HG03469 (cell line): ENCODE data around the gene ACAP3.

Experiments
- ATAC-seq: cut with Tn5 transposase; IDR thresholded peaks from one replicate; pipeline ENCODE4 v1.9.1; 2021; ENCODE audit warnings: mild to moderate bottlenecking, moderate library complexity, moderate number of reproducible peaks; ENCODE audit not compliant: unreplicated experiment

Gene ACAP3

DNA sequence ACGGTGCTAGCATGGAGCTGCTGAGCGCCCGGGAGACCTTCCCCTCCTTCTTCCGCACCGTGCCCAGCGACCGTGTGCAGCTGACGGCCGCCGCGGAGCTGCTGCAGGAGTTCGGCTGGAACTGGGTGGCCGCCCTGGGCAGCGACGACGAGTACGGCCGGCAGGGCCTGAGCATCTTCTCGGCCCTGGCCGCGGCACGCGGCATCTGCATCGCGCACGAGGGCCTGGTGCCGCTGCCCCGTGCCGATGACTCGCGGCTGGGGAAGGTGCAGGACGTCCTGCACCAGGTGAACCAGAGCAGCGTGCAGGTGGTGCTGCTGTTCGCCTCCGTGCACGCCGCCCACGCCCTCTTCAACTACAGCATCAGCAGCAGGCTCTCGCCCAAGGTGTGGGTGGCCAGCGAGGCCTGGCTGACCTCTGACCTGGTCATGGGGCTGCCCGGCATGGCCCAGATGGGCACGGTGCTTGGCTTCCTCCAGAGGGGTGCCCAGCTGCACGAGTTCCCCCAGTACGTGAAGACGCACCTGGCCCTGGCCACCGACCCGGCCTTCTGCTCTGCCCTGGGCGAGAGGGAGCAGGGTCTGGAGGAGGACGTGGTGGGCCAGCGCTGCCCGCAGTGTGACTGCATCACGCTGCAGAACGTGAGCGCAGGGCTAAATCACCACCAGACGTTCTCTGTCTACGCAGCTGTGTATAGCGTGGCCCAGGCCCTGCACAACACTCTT, 24.5 kb upstream of the ACAP3 start:
- no peak for ATAC-seq

DNA sequence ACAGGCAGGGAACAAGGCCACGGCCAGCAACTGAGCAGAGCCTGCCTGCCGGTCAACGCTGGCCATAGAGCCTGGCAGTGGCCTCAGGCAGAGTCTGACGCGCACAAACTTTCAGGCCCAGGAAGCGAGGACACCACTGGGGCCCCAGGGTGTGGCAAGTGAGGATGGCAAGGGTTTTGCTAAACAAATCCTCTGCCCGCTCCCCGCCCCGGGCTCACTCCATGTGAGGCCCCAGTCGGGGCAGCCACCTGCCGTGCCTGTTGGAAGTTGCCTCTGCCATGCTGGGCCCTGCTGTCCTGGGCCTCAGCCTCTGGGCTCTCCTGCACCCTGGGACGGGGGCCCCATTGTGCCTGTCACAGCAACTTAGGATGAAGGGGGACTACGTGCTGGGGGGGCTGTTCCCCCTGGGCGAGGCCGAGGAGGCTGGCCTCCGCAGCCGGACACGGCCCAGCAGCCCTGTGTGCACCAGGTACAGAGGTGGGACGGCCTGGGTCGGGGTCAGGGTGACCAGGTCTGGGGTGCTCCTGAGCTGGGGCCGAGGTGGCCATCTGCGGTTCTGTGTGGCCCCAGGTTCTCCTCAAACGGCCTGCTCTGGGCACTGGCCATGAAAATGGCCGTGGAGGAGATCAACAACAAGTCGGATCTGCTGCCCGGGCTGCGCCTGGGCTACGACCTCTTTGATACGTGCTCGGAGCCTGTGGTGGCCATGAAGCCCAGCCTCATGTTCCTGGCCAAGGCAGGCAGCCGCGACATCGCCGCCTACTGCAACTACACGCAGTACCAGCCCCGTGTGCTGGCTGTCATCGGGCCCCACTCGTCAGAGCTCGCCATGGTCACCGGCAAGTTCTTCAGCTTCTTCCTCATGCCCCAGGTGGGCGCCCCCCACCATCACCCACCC, 23.6 kb upstream of the ACAP3 start, which contains the start of gene TAS1R3:
Gene TAS1R3, plus strand, starts transcription at position 213 of the 898 bp plus-strand sequence. Its CDS starts 66 bp downstream, at position 279.
- no peak for ATAC-seq

DNA sequence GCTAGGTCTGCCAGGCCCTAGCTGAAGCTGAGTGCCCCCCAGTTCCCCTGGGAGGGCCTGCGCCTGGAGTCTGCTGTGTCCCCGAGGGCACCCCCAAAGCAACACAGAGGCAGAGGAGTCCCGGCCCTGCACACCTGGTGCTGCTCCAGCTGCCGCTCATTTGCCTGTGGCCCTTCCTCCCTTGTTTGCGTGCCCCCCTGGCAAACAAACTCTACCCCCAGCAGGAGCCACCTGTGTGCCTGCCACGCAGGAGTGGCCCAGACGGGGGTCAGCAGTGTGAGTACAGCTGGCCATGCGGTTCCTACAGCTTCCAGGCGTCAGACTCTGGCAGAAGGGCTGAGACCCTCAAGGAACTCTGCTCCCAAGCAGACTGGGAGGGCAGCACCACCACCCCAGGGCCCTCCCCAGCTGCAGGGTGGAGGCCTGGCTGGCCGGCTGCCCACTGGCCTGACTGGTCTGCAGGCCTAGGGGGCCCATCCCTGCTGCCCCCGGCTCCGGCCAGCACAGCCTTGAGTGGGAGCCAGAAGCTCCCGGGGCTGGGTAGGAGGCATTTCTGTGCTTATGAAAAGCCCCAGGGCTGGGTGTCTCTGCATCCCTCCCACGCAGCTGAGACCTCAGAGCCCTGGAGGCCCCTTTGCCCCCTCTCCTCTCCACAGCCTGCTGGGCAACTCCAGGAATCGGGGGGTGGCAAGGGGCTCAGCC, 22.8 kb upstream of the ACAP3 start:
- ATAC-seq = no peak

DNA sequence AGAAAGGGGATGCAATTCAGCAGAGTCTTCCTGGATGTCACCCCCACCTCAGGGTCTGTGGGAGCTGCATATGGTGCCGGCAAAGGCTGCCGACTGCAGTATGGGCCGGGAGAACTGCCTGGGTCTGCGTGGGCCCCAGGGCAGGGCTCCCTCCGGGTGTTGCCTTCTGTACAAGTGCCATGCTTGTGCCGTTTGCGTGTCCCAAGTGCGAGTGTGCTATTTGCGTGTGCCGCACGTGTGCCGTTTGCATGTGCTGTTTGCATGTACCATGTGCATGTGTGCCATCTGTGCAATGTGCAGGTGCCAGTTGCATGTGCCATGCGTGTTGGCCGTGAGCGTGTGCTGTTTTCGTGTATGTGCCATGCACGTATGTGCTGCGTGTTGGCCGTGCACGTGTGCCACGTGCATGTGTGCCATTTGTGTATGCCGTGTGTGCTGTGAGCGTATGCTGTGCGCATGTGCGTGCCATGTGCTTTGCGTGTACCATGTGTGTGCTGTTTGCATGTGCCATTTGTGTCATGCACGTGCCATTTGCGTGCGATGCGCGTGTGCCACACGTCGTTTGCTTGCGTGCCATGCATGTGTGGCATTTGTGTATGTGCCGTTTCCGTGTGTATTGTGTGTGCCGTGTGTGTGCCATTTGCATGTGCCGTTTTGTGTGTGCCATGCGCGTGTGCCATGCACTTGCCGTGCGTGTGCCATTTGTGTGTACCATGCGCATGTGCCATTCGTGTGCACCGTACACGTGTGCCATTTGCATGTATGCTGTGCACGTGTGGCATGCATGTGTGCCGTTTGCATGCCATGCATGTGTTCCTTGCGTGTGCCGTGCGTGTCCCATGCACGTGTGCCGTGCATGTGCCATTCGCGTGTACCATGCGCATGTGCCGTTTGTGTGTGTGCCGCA, 21.8 kb upstream of the ACAP3 start:
- ATAC-seq = no peak

DNA sequence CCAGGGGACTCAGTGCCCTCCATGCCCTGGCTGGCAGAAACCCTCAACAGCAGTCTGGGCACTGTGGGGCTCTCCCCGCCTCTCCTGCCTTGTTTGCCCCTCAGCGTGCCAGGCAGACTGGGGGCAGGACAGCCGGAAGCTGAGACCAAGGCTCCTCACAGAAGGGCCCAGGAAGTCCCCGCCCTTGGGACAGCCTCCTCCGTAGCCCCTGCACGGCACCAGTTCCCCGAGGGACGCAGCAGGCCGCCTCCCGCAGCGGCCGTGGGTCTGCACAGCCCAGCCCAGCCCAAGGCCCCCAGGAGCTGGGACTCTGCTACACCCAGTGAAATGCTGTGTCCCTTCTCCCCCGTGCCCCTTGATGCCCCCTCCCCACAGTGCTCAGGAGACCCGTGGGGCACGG, 20.5 kb upstream of the ACAP3 start:
- ATAC-seq = no peak

GRCh38 chr1:1327291-1327690, 19.6 kb upstream of the ACAP3 start:
- no peak for ATAC-seq

DNA sequence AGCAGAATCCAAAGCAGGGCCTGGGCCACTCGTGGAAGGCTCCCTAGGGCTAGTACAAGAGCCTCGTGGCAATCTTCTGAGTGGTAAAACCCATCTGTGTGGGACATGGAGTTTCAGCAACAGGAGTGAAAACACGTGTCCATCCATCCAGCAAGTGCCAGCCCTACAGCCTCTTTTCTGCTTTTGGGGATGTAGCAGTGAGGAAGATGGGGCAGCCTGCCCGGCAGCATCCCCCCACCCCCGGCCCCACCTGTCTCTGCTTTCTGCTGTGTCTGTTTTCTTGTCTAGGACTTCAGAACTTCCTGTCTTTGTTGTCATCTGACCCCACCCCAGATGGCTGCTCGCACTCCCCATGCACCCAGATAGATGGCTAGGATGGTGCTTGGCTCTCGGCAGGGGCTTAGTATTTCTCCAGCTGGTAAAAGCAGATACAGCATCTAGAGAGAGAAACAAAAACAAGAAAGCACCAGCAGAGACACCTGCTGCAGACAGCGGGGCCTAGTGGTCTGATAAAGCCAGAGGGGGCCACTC, 18.4 kb upstream of the ACAP3 start:
- ATAC-seq = no peak

DNA sequence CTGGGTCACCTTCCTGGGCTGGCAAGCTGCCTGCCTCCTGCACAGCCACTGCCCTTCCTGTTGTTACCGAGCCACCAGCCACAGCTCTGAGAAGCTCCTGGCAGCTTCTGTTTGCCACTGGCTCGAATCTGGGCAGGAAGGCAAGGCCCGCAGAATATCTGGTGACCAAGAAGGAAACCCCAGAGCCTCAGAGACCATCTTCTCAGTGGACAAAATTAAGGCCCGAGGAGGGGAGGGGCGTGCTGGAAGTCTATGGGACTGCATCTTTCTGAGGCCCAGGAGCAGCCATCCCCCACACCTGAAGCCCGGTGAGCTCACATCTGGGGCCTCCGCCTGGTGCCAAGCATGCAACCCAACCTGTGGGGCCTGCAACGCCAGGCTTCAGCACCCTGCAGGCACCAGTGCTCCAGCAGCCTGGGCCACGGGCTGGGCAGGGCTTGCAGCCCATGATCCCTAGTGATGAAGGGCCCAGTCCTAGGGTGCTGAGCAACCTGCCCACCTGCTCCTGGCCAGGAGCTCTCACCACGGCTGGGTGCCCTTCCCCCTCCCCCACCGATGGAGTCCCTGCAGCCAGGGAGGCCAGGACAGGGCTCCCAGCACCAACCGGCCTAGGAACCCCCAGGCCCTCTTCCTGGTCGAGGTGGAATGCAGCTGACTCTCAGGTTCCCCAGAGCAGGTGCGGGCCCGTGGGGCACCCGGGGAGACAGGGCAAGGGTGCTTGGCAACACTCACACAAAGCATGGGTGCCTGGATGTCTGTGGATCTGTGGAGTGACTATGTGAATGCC, 17.8 kb upstream of the ACAP3 start:
- no peak for ATAC-seq

GRCh38 chr1:1324524-1325287, 17.0 kb upstream of the ACAP3 start, which contains the start of the genes CPTP and INTS11:
TSS of gene CPTP (plus strand) at chr1:1324802. CDS start at chr1:1326911, 2,109 bp downstream.
TSS of gene INTS11 (minus strand) at chr1:1324660. CDS start at chr1:1324608, 52 bp downstream.
- ATAC-seq = peak; percentile 46

GRCh38 chr1:1324084-1324523, 16.4 kb upstream of the ACAP3 start:
- ATAC-seq = peak; percentile 10

GRCh38 chr1:1322952-1323351, 15.2 kb upstream of the ACAP3 start:
- ATAC-seq = no peak

GRCh38 chr1:1322418-1322817, 14.7 kb upstream of the ACAP3 start:
- ATAC-seq = no peak

- ATAC-seq = no peak
Observed at GRCh38 chr1:1321477-1321876, 13.7 kb upstream of the ACAP3 start.

DNA sequence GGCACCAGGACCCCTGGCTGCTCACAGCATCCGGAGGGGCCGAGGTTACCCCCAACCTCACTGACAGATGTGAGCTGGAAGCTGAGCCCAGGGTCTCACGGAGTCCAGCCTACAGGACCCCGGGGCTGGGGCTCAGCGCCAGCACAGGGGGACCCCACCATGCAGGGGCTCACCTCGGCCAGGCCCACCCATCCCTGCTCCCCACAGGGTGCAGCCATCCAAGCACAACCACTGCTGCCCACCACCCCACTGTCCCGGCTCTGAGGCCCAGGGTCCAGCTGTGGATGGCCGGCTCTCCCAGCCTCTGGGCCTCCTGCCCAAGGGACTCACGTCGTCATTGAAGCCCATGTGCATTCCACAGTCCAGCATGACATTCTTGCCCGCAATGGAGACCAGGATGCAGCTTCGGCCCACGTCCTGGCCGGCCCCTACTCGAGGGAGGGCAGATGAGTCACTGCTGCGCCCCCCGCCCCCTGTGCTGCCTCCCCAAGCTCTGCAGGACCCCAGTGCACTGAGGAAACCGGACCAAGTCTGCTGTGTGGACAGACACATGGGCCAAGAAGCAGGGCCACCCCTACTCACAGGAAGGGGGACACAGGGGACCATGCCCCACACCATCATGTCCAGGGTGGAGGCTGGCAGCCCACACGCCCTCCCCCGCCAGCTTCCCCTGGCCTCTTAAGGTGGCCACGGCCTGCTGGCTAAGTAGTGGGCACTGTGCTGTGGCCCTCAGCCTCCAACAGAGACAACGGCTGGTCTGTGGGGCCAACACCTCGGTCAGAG, 13.1 kb upstream of the ACAP3 start:
- ATAC-seq = no peak

GRCh38 chr1:1319646-1319941, 11.9 kb upstream of the ACAP3 start:
- ATAC-seq = no peak

DNA sequence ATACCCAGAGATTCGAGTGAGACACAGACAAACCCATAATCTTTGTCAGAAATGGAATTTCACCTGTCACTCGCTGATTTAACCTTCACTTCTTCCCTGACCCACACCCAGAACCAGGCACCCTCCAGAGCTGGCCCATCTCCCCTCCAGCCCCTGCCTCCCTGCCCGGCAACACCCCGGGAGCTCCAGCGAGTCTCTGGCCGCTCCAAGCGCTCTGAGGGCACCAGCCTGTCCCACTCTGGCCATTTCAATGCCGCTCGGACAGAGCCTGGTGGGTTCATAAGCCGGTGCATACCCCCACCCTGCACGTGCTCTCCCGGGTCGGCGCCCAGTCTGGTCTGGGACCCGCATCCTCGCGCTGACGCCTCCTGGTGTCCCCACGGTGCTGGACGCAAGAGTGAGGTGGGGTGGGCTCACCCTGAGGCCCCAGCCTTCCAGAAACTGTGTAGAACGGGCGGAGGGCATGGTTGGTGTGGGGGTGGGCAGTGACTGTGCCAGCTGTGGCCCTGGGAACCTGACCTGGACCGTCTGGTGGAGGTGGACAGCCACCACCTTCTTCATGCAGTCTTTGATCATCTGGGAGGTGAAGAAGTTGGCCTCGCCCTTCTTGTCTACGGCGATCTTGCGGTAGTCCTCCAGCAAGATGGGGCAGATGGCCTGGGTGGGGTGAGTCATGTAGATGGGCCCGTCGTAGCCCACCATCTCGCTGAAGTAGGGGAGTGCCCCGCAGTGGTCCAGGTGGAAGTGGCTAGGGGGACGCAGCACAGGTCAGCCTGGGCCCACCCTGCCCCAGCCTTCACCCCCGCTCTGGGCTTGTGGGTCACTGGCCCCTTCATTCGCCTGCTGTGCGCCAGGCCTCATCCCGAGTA, 11.3 kb upstream of the ACAP3 start:
- ATAC-seq = no peak

- no peak for ATAC-seq
Observed at GRCh38 chr1:1318131-1318652, 10.5 kb upstream of the ACAP3 start.
